NCI-H69 (cell line): Measurements from ENCODE around the gene TRIM51G.
"Not testable (repeated sequence)": the region's sequence is repeated elsewhere in the genome, so short reads cannot be mapped to it uniquely, and the experiment has no call there.

Source experiments
- DNase-seq: peaks from one replicate; lab custom pipeline; 2025; lab: John Stamatoyannopoulos, UW

Gene TRIM51G

GRCh38 chr11:48983785-48984184 lies at the start of gene TRIM51G:
TSS of gene TRIM51G (minus strand) at chr11:48983885. CDS start at chr11:48981695, 2,190 bp downstream.
- DNase-seq, result not testable (repeated sequence)

GRCh38 chr11:49028523-49028922 lies 44.8 kb upstream of the TRIM51G start, which contains the start of gene TRIM49B:
TSS of gene TRIM49B (plus strand) at chr11:49028823. CDS start at chr11:49031600, 2,777 bp downstream.
- DNase-seq, result not testable (repeated sequence)

DNA sequence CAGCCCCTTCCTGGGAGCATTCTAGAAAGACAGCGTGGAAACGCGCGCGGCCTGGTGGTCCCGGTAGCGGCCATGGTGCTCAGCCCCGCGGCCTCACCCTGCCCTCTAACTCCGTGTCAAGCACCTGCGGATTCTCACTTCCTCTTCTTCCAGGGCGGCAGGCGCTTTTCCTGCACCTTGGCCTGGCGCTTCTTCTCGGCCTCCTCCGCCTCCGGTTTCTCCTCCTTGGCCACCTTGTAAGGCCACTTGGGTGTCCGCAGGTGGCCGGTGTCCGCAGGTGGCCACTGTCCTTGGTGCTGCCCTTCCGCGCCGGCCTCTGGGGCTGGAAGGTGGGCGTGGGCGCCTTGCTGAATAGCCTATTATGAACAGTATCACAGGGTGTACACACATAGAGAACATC lies 15.1 kb downstream of the TRIM51G start:
- DNase-seq, result not testable (repeated sequence)

DNA sequence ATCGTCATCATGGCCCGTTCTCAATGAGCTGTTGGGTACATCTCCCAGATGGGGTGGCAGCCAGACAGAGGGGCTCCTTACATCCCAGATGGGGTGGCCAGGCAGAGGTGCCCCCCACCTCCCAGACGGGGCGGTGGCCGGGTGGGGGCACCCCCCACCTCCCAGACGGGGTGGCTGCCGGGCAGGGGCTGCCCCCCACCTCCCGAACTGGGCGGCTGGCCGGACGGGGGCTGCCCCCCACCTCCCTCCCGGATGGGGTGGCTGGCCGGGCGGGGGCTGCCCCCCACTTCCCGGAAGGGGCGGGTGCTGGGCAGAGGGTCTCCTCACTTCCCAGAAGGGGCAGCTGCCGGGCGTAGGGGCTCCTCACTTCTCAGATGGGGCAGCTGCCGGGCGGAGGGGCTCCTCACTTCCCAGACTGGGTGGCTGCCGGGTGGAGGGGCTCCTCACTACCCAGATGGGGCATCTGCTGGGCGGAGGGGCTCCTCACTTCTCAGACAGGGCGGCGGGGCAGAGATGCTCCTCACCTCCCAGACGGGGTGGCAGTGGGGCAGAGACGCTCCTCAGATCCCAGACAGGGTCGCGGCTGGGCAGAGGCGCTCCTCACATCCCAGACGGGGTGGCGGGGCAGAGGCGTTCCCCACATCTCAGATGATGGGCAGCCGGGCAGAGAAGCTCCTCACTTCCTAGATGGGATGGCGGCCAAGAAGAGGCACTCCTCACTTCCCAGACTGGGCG lies 28.2 kb downstream of the TRIM51G start:
- DNase-seq, result not testable (repeated sequence)

GRCh38 chr11:48945796-48946195 lies 37.9 kb downstream of the TRIM51G start:
- DNase-seq, result not testable (repeated sequence)
